SK-N-SH (cell line): ENCODE data around the gene RAB7A. TPM values are rescaled to one million over a fixed set of nuclear protein-coding genes. Genes with fewer than 3 reads are reported as not detected.

ENCODE experiments used
- CTCF ChIA-PET: fragments of 300-600, 350-600 bp; formaldehyde crosslinking; extraction: SDS; loops from one replicate; lab custom pipeline; 2021; lab: Yijun Ruan, JAX
- POLR2A ChIA-PET: fragments of 350-600 bp; sonication (Branson Sonifier 250); formaldehyde crosslinking; extraction: SDS; loops from one replicate; lab custom pipeline; 2020; ENCODE audit warnings: antibody characterized with exemption, inconsistent platforms; lab: Yijun Ruan, JAX
- DNase-seq: peaks from one replicate; pipeline ENCODE4 v3.0.0; 2012
- H2AFZ ChIP-seq: fragments of 200-600 bp; sonication (generic); 2 replicates; pipeline ENCODE4 v1.8.1; 2016; ENCODE audit warnings: antibody characterized with exemption, mild to moderate bottlenecking, low read depth
- H3F3A ChIP-seq: fragments of 200-600 bp; sonication (generic); replicated peaks from 2 replicates; pipeline ENCODE3; 2016; ENCODE audit warnings: antibody characterized with exemption, mild to moderate bottlenecking; ENCODE audit not compliant: insufficient read depth
- H3K27ac ChIP-seq, 2 experiments: fragments of 200-500 bp in 1 of 2; fragments of 200-600 bp in 1 of 2; sonication (Bioruptor generic) in 1 of 2; sonication (generic), shearing (Covaris generic) in 1 of 2; 2 replicates each; pipeline versions ENCODE4 v1.5.1 to v1.6.1; 2014 to 2016; ENCODE audit warnings: low read depth in 2 of 2, inconsistent platforms in 1 of 2, low read length in 1 of 2, mild to moderate bottlenecking in 1 of 2, mixed read lengths in 1 of 2
- H3K27me3 ChIP-seq: fragments of 200-600 bp; sonication (generic), shearing (Covaris generic); 2 replicates; pipeline ENCODE4 v1.6.1; 2016; ENCODE audit warnings: mixed run types; ENCODE audit not compliant: insufficient read depth
- H3K36me3 ChIP-seq, 2 experiments: fragments of 200-500 bp in 1 of 2; fragments of 200-600 bp in 1 of 2; sonication (Bioruptor generic) in 1 of 2; sonication (generic) in 1 of 2; replicated peaks in 1 of 2; 2 replicates each; pipeline versions ENCODE3 to v1.5.1; 2014 to 2016; ENCODE audit warnings: low read length in 1 of 2, mild to moderate bottlenecking in 1 of 2; ENCODE audit not compliant: insufficient read depth in 2 of 2, control insufficient read depth in 1 of 2
- H3K4me1 ChIP-seq, 2 experiments: fragments of 200-500 bp in 1 of 2; fragments of 200-600 bp in 1 of 2; sonication (Bioruptor generic) in 1 of 2; sonication (generic), shearing (Covaris generic) in 1 of 2; 2 replicates each; pipeline versions ENCODE4 v1.5.1 to v1.6.1; 2014 to 2016; ENCODE audit warnings: low read depth in 1 of 2, low read length in 1 of 2, mixed run types in 1 of 2; ENCODE audit not compliant: insufficient read depth in 2 of 2, control insufficient read depth in 1 of 2
- H3K4me2 ChIP-seq: fragments of 200-600 bp; sonication (generic), shearing (Covaris generic); 2 replicates; pipeline ENCODE4 v1.6.1; 2017; ENCODE audit warnings: mixed run types
- H3K4me3 ChIP-seq, 2 experiments: fragments of 200-500 bp in 1 of 2; fragments of 200-600 bp in 1 of 2; sonication (Bioruptor generic) in 1 of 2; sonication (generic), shearing (Covaris generic) in 1 of 2; 2 replicates each; pipeline versions ENCODE4 v1.5.1 to v1.8.1; 2014 to 2016; ENCODE audit warnings: low read depth in 2 of 2, inconsistent platforms in 1 of 2, low read length in 1 of 2, mild to moderate bottlenecking in 1 of 2, mixed read lengths in 1 of 2, moderate library complexity in 1 of 2
- H3K79me2 ChIP-seq: fragments of 200-600 bp; sonication (generic); 2 replicates; pipeline ENCODE4 v1.8.1; 2017; ENCODE audit warnings: mild to moderate bottlenecking; ENCODE audit not compliant: insufficient read depth
- H3K9ac ChIP-seq: fragments of 200-600 bp; sonication (generic); 2 replicates; pipeline ENCODE4 v1.6.1; 2017; ENCODE audit warnings: mixed run types
- H3K9me2 ChIP-seq: fragments of 200-600 bp; sonication (generic); 2 replicates; pipeline ENCODE4 v1.6.1; 2017; ENCODE audit warnings: mixed run types
- H3K9me3 ChIP-seq: fragments of 200-600 bp; sonication (generic); 2 replicates; pipeline ENCODE4 v1.6.1; 2017; ENCODE audit warnings: mixed run types, mild to moderate bottlenecking, moderate library complexity
- H4K20me1 ChIP-seq: fragments of 200-600 bp; sonication (generic); 2 replicates; pipeline ENCODE4 v1.6.1; 2017; ENCODE audit warnings: mild to moderate bottlenecking, mixed run types; ENCODE audit not compliant: insufficient read depth
- CHD2 ChIP-seq: fragments of 150-350 bp; IDR thresholded peaks from 2 replicates; pipeline ENCODE4 v1.6.1; 2018; ENCODE audit warnings: low read length; ENCODE audit not compliant: partially characterized antibody
- FOXJ3 ChIP-seq: sonication (generic); formaldehyde crosslinking; IDR thresholded peaks from 2 replicates; pipeline ENCODE4 v1.5.1; 2020; ENCODE audit warnings: mild to moderate bottlenecking, missing genetic modification reagents
- FOXM1 ChIP-seq: IDR thresholded peaks from 2 replicates; pipeline ENCODE4 v1.4.0; 2012; ENCODE audit warnings: low read depth, mild to moderate bottlenecking
- GATA2 ChIP-seq: sonication (generic); formaldehyde crosslinking; IDR thresholded peaks from 2 replicates; pipeline ENCODE4 v1.5.0; 2020; ENCODE audit warnings: mild to moderate bottlenecking, missing genetic modification reagents
- MAX ChIP-seq: IDR thresholded peaks from 2 replicates; pipeline ENCODE4 v1.4.0; 2012; ENCODE audit warnings: low read depth
- NFIC ChIP-seq: IDR thresholded peaks from 2 replicates; pipeline ENCODE4 v1.4.0; 2012; ENCODE audit warnings: borderline replicate concordance
- NRF1 ChIP-seq: IDR thresholded peaks from 2 replicates; pipeline ENCODE4 v1.6.1; 2012; ENCODE audit warnings: low read depth, mild to moderate bottlenecking, low read length
- RAD21 ChIP-seq: IDR thresholded peaks from 2 replicates; pipeline ENCODE4 v1.6.1; 2012; ENCODE audit warnings: mild to moderate bottlenecking, low read length
- RCOR1 ChIP-seq: fragments of 150-350 bp; IDR thresholded peaks from 2 replicates; pipeline ENCODE4 v1.6.1; 2017; ENCODE audit warnings: antibody characterized with exemption, low read length
- SIN3A ChIP-seq: IDR thresholded peaks from 2 replicates; pipeline ENCODE4 v1.6.1; 2012; ENCODE audit warnings: low read depth, mild to moderate bottlenecking, low read length, moderate library complexity, borderline replicate concordance
- TCF12 ChIP-seq: IDR thresholded peaks from 2 replicates; pipeline ENCODE4 v1.4.0; 2012
- TEAD4 ChIP-seq: IDR thresholded peaks from 2 replicates; pipeline ENCODE4 v1.4.0; 2012; ENCODE audit warnings: mild to moderate bottlenecking, borderline replicate concordance; ENCODE audit not compliant: insufficient read depth
- USF2 ChIP-seq: fragments of 150-350 bp; IDR thresholded peaks from 2 replicates; pipeline ENCODE4 v1.6.1; 2017; ENCODE audit warnings: antibody characterized with exemption, low read length, low read depth, borderline replicate concordance
- YY1 ChIP-seq: IDR thresholded peaks from 2 replicates; pipeline ENCODE4 v1.4.0; 2012; ENCODE audit warnings: low read depth, mild to moderate bottlenecking
- WGBS: methylation state at CpG from one replicate; pipeline ENCODE4 v1.1.6; 2017; ENCODE audit warnings: low lambda C conversion rate; 5-methylcytosine and 5-hydroxymethylcytosine counted together
- polyA plus RNA-seq, 3 experiments: library from polyadenylated mRNA; depleted of rRNA; stranded (reverse); fragments of >200 nt; gene quantifications; 2 replicates each; pipeline ENCODE4 v1.2.3, GENCODE V29; 2012
- TF ChIP-seq, protein P1 (sequence below): IDR thresholded peaks from 2 replicates; pipeline ENCODE4 v1.6.1; 2012; ENCODE audit warnings: mild to moderate bottlenecking, low read depth, low read length, moderate library complexity

Gene RAB7A
- polyA plus RNA-seq, 1 of the 3 experiments (the other 2 are of a cell fraction) = 271 TPM

GRCh38 chr3:128725547-128726022, 398 bp upstream of the RAB7A start:
- Histone ChIP-seq H2AFZ (peak overlapping the region; percentile 95), H3K27me3 (no peaks in the 10 kb centered on the region), H3K4me3 (peak overlapping the region in 1 of 2 experiments; percentile 97; a peak in 2 of 4 replicates), H3K9me3 (no peaks in the 10 kb centered on the region), H3K79me2 (peaks cover 54% of the 10 kb centered on the region), H3K4me1 (peaks cover 5 to 9% of the 10 kb centered on the region in 2 experiments), H3K9ac (peak overlapping the region; percentile 7; the same call in 1 of the 2 replicates), H3F3A (peaks cover 8% of the 10 kb centered on the region), H3K36me3 (no peaks in the 10 kb centered on the region), H4K20me1 (peaks cover 43% of the 10 kb centered on the region), H3K27ac (peak overlapping the region; percentile 71 to 90; a peak in 3 of 4 replicates), H3K9me2 (no peaks in the 10 kb centered on the region), H3K4me2 (0 out of 2 replicates have a peak overlapping the region, but pooled peaks have one; percentile 10)
- DNase-seq = no peak
- ChIA-PET CTCF (interaction anchor here (0.5 to 4.1 kb wide), 7 partner anchors 12 to 70 kb away, joined by 3 to 32 read pairs (median 4); no protein-coding TSS in a partner anchor), POLR2A (interaction anchor here (1.3 to 1.7 kb wide), 2 partner anchors 45 to 75 kb away, joined by 4 to 11 read pairs; partner anchors contain the start of gene RPN1)
- 53% methylated on average over 7 of the region's 7 CpGs for WGBS
- no peak for TF ChIP-seq USF2
- TF ChIP-seq NRF1 = no peak
- TF ChIP-seq TCF12 = no peak
- TF ChIP-seq RCOR1 = no peak
- TF ChIP-seq YY1 = peak; percentile 100
- no peak for TF ChIP-seq FOXJ3 (CRISPR knock-in tag)

- no peak for TF ChIP-seq FOXM1
- no peak for TF ChIP-seq NFIC
- TF ChIP-seq SIN3A = no peak; the same call in 1 of the 2 replicates
- TF ChIP-seq, protein P1, sequence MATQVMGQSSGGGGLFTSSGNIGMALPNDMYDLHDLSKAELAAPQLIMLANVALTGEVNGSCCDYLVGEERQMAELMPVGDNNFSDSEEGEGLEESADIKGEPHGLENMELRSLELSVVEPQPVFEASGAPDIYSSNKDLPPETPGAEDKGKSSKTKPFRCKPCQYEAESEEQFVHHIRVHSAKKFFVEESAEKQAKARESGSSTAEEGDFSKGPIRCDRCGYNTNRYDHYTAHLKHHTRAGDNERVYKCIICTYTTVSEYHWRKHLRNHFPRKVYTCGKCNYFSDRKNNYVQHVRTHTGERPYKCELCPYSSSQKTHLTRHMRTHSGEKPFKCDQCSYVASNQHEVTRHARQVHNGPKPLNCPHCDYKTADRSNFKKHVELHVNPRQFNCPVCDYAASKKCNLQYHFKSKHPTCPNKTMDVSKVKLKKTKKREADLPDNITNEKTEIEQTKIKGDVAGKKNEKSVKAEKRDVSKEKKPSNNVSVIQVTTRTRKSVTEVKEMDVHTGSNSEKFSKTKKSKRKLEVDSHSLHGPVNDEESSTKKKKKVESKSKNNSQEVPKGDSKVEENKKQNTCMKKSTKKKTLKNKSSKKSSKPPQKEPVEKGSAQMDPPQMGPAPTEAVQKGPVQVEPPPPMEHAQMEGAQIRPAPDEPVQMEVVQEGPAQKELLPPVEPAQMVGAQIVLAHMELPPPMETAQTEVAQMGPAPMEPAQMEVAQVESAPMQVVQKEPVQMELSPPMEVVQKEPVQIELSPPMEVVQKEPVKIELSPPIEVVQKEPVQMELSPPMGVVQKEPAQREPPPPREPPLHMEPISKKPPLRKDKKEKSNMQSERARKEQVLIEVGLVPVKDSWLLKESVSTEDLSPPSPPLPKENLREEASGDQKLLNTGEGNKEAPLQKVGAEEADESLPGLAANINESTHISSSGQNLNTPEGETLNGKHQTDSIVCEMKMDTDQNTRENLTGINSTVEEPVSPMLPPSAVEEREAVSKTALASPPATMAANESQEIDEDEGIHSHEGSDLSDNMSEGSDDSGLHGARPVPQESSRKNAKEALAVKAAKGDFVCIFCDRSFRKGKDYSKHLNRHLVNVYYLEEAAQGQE = no peak
- no peak for TF ChIP-seq CHD2
- TF ChIP-seq MAX = no peak
- TF ChIP-seq RAD21 = no peak
- TF ChIP-seq GATA2 (CRISPR knock-in tag) = no peak
- no peak for TF ChIP-seq TEAD4
- TF ChIP-seq, all 33 proteins: peak for 0
- Histone ChIP-seq H3K4me3 (peak overlapping the region; percentile 95 to 97), H3K4me1 (peaks cover 5 to 9% of the 10 kb centered on the region in 2 experiments), H3K27me3 (no peaks in the 10 kb centered on the region), H3K9ac (peak overlapping the region; percentile 92), H3F3A (peaks cover 8% of the 10 kb centered on the region), H4K20me1 (peaks cover 58% of the 10 kb centered on the region), H3K36me3 (no peaks in the 10 kb centered on the region), H2AFZ (no peak overlapping the region), H3K9me2 (no peaks in the 10 kb centered on the region), H3K79me2 (peaks cover 69% of the 10 kb centered on the region), H3K4me2 (peak overlapping the region; percentile 90), H3K9me3 (no peaks in the 10 kb centered on the region), H3K27ac (peak overlapping the region in 1 of 2 experiments; percentile 90; a peak in 1 of 4 replicates)
- WGBS = 4% methylated on average over 4 of the region's 4 CpGs
- no peak for DNase-seq
- ChIA-PET CTCF (interaction anchor here (0.6 to 4.1 kb wide), 5 partner anchors 46 to 244 kb away, joined by 3 to 32 read pairs (median 4); no protein-coding TSS in a partner anchor), POLR2A (interaction anchor here (0.6 kb wide), 1 partner anchor 46 kb away, joined by 3 read pairs; no protein-coding TSS in a partner anchor)
These were observed 1.1 kb downstream of the RAB7A start for GRCh38 chr3:128727059-128727458.
